ENCODE data around the gene UBE2F.
"Not testable (repeated sequence)": the region's sequence is repeated elsewhere in the genome, so short reads cannot be mapped to it uniquely, and the experiment has no call there.

Gene UBE2F

DNA sequence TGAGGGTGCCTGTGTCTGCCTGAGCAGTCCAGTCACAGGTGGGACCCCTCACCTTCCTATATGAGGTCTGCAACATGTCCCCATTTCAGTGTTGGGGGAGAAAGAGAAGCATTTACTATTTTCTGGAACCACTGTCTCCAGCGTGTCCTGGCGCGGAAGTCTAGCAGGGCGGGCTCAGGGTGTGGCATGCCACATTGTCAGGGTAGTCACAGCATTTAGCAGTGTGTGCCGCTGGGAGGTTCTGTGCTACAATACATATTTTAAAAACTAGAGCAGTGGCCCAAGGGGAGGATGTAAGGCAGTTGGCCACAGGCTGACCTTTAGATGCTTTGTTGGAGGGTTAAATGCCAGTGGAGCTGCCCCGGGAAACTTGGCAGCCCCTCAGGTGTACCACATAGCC, 12.5 kb downstream of the UBE2F start:
- no peak for DNase-seq (ENCODE audit: low read depth)

DNA sequence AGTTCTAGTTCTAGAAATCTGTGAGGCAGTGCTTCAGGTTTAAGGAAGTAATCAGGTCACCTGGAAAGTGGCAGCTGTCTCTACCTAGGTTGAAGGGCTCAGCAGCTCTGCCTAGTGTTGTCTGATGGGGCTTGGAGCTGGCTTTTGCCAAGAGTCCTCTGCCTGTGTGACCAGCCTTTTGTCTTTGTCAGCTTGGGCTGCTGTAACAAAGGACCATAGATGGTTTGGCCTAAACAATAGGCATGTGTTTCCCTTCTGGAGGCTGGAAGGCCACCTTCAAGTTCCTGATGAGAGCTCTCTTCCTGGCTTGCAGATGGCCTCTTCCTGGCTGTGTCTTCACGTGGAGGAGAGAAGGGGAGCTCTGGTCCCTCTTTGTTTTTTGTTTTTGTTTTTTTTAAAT, 13.3 kb downstream of the UBE2F start:
- no peak for DNase-seq (ENCODE audit: low read depth)

DNA sequence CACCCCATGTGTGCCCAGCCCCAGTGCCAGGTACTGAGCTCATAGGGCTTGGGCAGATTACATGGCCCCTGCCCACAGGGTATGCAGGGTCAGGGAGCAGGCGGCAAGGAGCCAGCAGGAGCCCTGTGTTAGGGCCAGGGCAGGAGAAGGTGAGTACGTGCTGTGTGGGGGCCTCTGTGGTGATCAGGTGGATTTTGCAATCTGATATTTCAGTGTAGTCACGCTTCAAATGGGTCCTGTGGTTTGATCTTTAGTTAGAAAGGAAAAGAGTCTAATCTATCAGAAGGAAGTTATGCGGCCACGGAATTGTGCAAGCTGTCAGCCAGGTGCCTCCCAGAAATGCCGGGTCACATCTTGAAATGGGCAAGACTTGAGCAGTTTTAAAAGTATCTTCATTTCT, 13.9 kb downstream of the UBE2F start:
- DNase-seq (ENCODE audit: low read depth) = no peak

DNA sequence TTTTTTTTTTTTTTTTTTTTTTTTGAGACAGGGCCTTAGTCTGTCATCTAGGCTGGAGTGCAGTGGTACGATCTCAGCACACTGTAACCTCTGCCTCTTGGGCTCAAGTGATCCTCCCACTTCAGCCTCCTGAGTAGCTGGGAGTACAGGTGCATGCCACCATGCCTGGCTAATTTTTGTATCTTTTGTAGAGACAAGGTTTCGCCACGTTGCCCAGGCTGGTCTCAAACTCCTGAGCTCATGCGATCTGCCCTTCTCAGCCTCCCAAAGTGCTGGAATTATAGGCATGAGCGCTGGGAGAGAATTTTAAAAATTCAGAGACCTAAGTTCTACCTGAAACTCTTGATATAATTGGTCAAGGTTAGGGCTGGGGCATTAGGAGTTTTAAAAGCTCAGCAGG, 14.8 kb downstream of the UBE2F start:
- DNase-seq (ENCODE audit: low read depth) = not testable (repeated sequence)

DNA sequence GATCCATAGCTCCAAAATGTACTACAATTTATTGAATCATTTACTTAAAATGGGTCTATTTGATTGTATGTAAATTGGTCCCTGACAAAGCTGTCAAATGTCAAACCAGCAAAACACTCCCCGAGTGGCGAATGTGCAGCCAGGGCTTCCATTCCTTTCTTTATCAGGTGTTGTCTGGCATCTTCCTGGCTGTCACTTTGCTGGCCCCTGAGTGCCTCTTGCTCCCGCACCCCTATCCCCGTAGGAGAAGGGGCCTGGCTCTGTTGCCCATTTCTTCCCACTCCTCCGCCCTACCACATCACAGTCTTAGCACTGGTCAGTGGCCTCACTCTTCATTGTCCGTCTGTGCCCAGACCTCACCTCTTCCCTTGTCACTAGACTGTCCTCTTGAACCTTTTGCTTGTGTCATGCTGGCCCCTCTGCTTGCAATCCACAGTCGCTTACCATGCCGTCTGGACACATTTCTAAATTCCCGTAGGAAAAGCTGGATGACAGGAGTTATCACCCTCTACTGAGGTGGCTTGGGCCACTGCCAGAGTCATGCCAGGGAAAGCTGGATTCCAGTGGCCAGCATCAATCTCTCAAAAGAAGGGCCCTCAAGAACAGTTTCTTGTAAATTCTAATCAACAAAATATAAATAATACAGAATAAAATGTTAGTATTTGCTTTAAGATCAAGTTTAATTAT, 15.4 kb downstream of the UBE2F start:
- no peak for DNase-seq (ENCODE audit: low read depth)

DNA sequence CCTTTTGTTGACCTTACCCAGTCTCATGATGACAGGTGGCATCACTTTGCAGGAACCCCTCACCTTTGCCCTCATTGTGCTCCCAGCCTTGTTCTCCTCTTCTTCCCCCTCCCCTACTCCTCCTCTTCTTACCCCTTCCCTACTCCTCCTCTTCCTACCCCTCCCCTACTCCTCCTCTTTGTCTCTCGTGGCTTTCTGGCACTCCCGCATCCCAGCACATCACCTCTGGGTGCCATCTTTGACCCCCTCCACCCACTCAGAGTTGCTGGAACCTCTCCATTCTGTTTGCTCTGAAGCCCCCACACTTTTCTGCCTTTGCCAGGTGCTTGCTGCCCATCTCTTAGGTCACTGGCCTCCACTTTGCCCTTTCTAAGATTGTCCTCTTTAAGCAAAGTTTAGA, 17.1 kb downstream of the UBE2F start:
- DNase-seq (ENCODE audit: low read depth) = no peak

DNA sequence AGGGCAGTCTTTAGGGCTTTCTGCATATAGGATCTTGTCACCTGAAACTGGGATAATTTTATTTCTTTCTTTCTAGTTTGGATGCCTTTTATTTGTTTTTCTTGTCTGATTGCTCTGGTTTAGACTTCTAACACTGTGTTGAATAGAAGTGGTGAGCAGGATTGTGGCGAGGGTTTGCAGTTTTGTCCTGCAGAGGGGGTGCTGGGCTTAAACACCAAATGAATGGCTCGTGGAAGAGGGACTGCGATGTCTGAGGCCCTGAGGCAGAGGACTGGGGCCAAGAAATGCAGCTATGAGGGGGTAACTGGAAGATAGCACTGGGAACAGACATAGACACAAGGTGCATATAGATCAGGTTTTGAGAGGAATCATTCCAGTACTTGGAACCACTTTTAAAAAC, 20.5 kb downstream of the UBE2F start:
- no peak for DNase-seq (ENCODE audit: low read depth)

DNA sequence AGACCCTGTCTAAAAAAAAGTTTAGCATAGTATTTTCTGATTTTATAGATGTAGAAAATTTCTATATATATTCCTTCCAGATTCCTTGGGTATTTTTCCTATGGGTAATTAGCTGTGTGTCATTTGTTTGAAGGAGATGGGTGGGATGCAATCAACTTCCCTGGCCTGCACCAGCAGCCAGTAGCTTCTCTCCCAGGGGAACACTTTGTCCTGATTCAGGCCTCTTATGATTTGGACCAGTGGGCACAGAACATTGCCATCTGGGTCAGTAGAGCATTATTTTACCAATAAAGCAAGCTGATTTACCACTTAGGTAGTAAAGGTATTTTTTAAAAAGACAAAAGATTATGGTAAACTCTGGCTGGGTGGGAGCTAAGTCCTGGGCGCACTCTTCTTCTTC, 26.9 kb downstream of the UBE2F start:
- DNase-seq (ENCODE audit: low read depth) = no peak

DNA sequence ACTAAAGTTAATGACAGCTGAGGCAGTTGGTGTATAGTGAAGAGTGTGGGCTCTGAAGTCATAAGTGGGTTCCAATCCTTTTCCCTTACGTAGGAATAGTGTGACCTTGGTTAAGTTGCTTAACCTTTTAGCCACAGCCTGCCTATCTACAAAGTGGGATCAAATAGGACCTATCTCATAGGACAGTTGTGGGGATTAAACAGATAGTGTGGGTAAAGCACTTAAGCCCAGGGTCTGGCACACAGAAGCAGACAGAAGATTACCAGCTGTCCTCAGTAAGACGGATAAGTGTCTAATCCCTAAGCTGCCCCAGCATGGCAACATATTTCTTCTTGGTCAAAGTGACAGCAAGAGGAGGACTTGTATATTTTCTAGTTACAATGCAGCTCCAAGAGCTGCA, 28.2 kb downstream of the UBE2F start:
- no peak for DNase-seq (ENCODE audit: low read depth)

DNA sequence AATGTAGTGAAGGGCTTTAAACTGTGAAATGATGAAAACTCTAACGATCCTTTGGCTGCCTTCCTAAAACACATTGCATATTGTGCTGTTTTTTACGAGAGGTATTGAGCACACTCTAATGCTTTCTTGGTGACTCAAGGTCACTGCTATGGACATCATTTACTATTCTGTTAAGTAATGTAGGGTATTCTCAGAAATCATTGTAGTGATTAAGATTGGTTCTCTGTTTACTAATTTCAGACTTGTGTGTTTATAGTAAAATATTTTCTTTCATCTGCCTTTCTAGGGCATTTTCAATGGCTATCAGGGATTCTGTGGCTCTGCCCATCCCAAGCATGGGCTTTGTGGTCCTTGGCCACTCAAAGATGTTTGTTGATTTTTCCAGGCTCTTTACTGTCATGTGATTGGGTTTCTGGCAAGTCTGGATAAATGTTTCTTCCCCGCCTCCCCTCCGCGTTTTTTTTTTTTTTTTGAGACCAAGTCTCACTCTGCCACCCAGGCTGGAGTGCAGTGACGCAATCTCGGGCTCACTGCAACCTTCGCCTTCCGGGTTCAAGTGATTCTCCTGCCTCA, 29.3 kb downstream of the UBE2F start:
- DNase-seq (ENCODE audit: low read depth) = no peak

DNA sequence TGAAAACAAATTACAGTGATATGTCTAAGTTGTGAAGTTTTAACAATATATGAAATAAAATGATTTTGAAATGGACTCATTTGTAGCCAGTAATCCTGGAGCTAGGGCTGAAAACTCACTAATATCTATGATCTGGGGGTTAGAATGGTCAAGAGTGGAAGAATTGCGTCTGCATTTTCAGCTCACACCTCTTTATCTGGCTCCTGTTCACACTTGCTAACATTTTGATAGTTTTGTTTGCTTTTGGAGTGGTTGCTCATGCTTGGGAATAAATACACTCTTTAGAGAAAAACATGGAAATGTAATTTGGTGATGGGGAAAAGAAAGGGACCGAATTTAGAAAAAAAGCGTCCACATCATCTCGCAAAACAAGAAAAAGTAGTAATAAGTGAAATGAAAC, 30.7 kb downstream of the UBE2F start:
- DNase-seq (ENCODE audit: low read depth) = no peak

DNA sequence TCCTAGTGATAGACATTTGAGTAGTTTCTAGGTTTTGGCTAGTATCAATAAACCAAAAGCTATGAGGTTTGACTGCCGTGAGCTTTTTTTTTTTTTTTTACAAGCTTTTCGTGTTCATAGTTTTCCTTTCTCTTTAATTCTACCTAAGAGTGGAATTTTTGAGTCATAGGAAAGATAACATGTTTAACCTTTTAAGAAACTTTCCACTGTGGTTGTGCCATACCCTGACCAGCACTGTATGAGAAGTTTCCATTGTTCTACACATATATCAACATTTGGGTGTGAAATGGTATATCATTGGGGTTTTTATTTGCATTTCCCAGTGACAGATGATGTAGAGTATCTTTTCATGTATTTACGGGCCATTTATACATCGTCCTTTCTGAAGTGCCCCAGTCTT, 31.7 kb downstream of the UBE2F start:
- no peak for DNase-seq (ENCODE audit: low read depth)

DNA sequence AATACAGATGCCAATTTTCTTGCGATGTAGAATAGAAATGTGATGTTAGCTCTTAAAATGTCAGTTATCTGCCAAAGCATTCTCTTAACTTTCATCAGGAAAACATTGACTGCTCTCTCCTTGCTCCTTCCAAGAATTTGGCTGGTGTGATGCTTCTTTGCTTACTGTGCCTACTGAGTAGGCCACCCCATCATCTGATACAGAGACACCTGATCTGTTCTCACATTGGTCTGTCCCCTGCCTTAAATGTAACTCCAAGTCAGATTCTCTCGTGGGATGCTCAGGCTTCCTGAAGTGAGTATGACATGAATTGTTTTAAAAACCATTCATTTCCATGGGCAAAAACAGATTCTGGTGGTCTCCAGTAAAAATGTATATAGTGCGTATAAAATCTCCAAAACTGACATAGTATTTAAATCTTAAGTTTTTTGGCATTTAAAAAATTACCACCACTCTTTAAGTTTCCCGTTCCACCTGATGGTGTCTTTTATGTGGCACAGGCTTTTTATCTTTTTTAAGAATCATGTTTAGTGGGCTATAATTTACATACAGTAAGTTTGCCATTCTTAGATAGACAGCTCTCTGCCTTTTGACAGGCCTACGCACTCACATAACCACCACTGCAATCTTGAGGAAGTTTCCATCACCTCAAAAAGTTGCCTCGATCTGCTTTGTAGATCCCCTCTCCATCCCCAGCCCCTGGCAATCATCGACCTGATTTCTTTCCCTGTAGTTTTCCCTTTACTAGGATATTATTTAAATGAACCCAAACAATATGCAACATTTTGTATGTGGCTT, 36.6 kb downstream of the UBE2F start:
- DNase-seq (ENCODE audit: low read depth) = no peak

DNA sequence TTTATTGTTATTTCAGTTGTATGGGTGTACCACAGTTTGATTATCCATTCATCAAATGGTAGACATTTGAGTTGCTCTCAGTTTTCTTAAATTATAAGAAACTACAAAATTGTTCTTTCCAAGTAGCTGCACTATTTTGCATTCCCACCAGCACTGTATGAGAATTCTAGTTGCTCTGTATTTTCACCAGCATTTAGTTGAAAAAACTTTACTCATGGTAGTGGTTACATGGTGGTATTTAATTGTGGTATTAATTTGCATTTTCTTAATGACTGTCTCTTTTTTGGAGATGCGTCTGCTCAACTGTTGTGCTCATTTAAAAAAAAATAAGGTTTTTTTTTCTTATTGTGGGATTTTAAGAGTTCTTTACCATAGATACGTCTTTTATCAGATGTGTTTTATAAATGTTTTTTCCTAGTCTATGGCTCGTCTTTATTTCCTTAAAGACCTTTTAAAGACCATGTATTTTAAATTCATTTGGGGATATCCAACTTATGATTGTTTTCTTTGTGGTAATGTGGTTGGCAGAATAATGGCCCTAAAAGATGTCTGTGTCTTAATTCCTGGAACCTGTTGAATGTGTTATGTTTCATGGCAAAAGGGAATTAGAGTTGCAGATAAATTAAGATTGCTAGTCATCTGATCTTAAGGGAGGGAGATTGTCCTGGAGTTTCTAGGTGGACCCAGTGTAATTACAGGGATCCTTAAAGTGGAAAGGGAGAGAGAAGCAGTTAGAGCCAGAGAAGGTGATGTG, 37.4 kb downstream of the UBE2F start:
- no peak for DNase-seq (ENCODE audit: low read depth)

DNA sequence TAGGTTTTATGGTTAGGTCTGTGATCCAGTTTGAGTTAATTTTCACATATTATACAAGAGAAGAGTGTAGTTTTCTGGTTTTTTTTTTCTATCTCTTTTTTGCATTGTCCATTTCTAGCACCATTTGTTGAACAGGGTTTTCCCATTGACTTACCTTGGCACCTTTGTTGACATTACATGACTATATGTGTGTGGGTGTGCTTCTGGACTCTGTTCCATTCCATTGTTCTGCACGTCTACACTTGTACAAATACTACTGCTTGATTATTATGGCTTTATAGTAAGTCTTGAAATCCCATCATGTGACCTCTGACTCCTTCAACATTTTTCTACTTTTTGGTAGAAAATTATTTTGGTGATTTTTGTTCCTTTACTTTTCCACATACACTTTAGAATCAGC, 38.7 kb downstream of the UBE2F start:
- DNase-seq (ENCODE audit: low read depth) = no peak

DNA sequence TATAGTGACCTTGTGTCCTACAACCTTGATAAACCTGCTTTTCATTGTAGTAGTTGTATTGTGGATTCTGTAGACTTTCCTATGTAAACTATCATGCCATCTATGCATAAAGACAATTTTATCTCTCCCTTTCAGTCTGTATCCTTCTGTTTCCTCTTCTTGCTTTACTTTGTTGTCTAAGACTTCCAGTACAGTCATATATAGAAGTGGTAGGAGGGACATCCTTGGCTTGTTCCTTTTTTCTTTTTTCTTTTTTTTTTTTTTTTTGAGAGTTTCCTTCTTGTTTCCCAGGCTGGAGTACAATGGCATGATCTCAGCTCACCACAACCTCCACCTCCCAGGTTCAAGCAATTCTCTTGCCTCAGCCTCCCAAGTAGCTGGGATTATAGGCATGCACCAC, 39.7 kb downstream of the UBE2F start:
- DNase-seq (ENCODE audit: low read depth) = no peak

DNA sequence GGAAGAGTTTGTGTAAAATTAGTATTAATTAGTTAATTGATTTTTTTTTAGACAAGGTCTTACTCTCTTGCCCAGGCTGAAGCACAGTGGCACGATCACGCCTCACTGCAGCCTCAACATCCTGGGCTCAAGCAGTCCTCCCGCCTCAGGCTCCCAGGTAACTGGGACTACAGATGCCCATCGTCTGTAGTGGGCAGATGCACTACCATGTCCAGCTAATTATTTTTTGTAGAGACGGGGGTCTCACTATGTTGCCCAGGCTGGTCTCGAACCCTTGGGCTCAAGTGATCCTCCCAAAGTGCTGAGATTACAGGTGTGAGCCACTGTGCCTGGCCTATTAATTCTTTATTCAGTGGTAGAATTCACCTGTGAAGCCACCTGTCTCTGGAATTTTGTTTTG, 41.1 kb downstream of the UBE2F start:
- no peak for DNase-seq (ENCODE audit: low read depth)

DNA sequence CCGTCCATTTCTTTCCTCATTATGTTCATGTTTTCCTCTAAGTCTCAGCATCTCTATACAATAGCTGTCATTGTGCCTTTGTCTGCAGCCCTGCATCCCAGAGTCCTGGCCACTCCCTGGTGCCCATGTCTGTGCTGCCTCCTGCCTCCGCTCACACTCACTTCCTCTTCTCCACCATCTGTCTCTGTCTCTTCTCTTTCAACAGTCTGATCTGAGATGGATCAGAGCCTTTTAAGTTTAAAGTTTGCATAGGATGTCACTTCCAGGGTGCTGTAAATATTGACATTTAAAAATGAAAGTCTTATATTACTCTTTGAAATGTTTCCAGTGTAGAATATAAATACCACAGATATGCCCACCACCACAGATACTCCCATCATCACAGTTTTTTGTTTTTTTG, 42.7 kb downstream of the UBE2F start:
- DNase-seq (ENCODE audit: low read depth) = no peak

DNA sequence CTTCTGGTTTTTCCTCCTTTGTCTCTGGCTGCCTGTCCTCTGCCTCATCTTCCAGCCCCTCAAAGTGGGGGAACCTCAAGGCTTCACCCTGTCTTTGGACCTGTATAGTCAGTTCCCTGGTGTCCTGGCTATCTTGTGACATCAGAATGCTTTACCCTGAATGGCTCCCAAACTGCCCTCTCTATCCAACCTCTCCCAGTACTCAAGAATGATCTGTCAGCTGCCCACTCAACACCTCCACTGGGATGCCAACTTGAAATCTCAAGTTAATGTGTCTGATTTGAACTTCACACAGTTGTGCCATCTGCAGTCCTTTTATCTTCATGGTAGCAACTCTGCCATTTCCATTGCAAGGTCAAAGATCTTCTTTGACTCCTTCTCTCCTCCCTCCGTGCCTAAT, 43.8 kb downstream of the UBE2F start:
- DNase-seq (ENCODE audit: low read depth) = no peak

DNA sequence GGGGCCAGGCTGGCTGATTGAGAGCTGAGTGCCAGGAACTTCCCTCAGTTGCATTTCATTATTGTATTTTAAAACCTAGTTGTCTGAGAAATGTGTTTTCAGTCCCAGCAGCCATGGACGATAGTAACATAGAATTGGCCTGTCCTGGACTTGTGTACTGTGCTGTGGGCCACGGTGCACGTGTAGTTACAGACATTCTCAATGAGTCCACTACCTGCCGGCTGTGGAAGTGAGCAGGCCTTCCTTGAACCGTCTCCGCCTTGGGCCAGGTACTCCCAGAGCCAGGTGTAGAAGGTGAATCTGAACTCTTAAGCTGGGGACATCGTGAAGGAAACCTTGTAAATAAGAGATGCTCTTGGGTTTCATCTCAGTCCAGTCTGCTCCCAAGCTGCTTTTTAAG, 47.0 kb downstream of the UBE2F start:
- DNase-seq (ENCODE audit: low read depth) = no peak

DNA sequence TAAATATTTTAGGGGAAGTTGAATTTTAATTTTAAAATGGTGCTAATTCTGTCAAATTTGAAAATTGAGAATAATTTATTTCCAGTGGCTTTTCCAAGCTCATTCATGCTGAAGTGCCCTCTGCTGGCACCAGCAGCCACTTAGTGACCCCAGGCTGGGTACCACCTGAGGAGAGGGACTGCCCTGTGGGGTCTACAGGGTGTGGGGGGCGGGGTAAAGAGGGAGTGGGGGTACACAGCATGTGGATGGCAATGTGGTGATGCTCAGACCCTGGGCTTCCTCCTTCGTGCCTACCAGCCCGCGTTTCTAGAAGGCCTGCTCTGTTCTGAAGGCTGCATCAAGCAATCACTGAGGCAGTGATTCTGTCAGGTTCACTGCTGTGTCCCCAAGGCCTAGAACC, 48.9 kb downstream of the UBE2F start:
- no peak for DNase-seq (ENCODE audit: low read depth)

DNA sequence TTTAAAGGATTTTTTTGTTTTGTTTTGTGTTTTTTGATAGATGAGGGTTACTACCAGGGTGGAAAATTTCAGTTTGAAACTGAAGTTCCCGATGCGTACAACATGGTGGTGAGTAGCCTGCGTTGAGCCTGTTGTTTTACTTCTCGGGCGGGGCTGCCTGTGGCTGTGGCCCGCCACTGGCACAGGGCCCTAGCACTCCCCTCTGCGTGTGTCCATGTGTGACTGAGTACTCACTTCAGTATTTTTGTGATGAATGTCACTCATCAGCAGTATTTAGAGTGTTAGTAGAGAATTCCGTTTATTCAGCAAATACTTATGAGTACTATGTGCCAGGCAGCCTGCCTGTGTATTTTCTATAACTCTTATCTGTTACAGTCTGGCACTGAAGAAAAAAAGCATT, 49.7 kb downstream of the UBE2F start:
- DNase-seq (ENCODE audit: low read depth) = no peak

DNA sequence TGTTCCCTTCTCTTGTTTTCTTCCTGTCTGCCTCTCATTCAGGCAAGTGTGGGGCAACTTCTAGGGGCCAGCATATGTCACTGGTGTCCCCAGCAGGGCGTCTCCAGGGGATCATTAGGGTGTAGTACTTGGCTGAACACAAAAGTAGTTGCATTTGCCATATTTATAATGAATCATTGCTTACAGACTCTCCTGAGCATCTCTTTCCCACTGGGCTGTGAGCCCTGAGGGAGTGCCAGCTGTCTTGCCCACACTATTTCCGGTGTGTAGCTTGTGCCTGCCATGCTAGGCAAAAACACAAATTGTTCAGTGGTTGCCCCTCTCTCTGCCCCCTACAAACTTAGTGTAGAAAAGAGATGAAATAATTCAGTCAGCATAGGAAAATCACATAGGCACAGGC, 53.1 kb downstream of the UBE2F start:
- DNase-seq (ENCODE audit: low read depth) = no peak
